Right renal pelvis (tissue), 4 donors: ENCODE results near the gene JUND. TPM values are rescaled to one million over a fixed set of nuclear protein-coding genes. Genes with fewer than 3 reads are reported as not detected.

ENCODE experiments used
- DNase-seq, 4 donors: peaks; one replicate each; pipeline ENCODE4 v3.0.0-alpha.2; 2013; ENCODE audit warnings: low read depth in 4 of 4, low spot score in 3 of 4, missing footprints in 1 of 4
- polyA plus RNA-seq, 4 donors: library from polyadenylated mRNA; unstranded; fragments of 120-200 nt; gene quantifications; one replicate each; pipeline ENCODE4 v1.2.1, GENCODE V29; 2013; ENCODE audit not compliant: insufficient read length in 4 of 4

The JUND gene
- polyA plus RNA-seq, 4 donors, result 62.4 to 106 (median 80.8) TPM

- no peak for DNase-seq
These were observed 7.7 kb downstream of the JUND start for GRCh38 chr19:18273561-18274218.

GRCh38 chr19:18271433-18271841 is 10.0 kb downstream of the JUND start:
- no peak for DNase-seq

- DNase-seq, result no peak
These were observed 11.1 kb downstream of the JUND start for GRCh38 chr19:18270326-18270725.

- DNase-seq, result no peak
These were observed 12.2 kb downstream of the JUND start for GRCh38 chr19:18269070-18269723.

- DNase-seq, result no peak
These were observed 14.4 kb downstream of the JUND start for GRCh38 chr19:18266771-18267686.

- no peak for DNase-seq
These were observed 15.8 kb downstream of the JUND start for GRCh38 chr19:18265582-18265981.

- no peak for DNase-seq
These were observed 16.4 kb downstream of the JUND start for GRCh38 chr19:18264971-18265540.

GRCh38 chr19:18264137-18264854 is 17.1 kb downstream of the JUND start:
- no peak for DNase-seq

- no peak for DNase-seq
These were observed 17.9 kb downstream of the JUND start for GRCh38 chr19:18263324-18264136.

- no peak for DNase-seq
These were observed 18.5 kb downstream of the JUND start for GRCh38 chr19:18262917-18263316.

GRCh38 chr19:18262144-18262543 is 19.3 kb downstream of the JUND start:
- no peak for DNase-seq

- DNase-seq, result no peak
These were observed 19.9 kb downstream of the JUND start for GRCh38 chr19:18261474-18261873.

- no peak for DNase-seq
These were observed 21.5 kb downstream of the JUND start for GRCh38 chr19:18259893-18260292.

GRCh38 chr19:18257503-18258470 is 23.6 kb downstream of the JUND start:
- DNase-seq, result no peak

- DNase-seq, result no peak
These were observed 26.6 kb downstream of the JUND start for GRCh38 chr19:18254546-18255503.

GRCh38 chr19:18253716-18254115 is 27.7 kb downstream of the JUND start:
- DNase-seq, result no peak

- no peak for DNase-seq
These were observed 28.3 kb downstream of the JUND start for GRCh38 chr19:18253130-18253529.
